D721Med (cell line): ENCODE results near the gene LRRC40.

ENCODE experiments used
- DNase-seq: peaks from one replicate; pipeline ENCODE4 v3.0.0; 2011; ENCODE audit warnings: low spot score; ENCODE audit not compliant: insufficient read length
- FAIRE-seq: peaks from 2 replicates; lab custom pipeline; 2011; peaks lifted over from hg19 to GRCh38; lab: Jason Lieb, UNC
- CTCF ChIP-seq: IDR thresholded peaks from 2 replicates; pipeline ENCODE4 v1.5.1; 2012; ENCODE audit warnings: mild to moderate bottlenecking, control low read depth; ENCODE audit not compliant: insufficient read depth; ENCODE audit errors: missing control alignments

The LRRC40 gene

GRCh38 chr1:70140343-70140742 lies 65.0 kb downstream of the LRRC40 start:
- no peak for FAIRE-seq
- no peak for DNase-seq
- no peak for TF ChIP-seq CTCF

- TF ChIP-seq CTCF: no peak
- DNase-seq: no peak
- FAIRE-seq: peak; percentile 80
Observed at GRCh38 chr1:70134148-70134547, 71.2 kb downstream of the LRRC40 start.

GRCh38 chr1:70117046-70117445 lies 88.3 kb downstream of the LRRC40 start:
- FAIRE-seq: no peak
- no peak for TF ChIP-seq CTCF

GRCh38 chr1:70115315-70115714 lies 90.1 kb downstream of the LRRC40 start:
- FAIRE-seq: no peak
- no peak for TF ChIP-seq CTCF

More at GRCh38 chr1:70117046-70117445, 88.3 kb downstream of the LRRC40 start:
- DNase-seq: no peak

GRCh38 chr1:70112838-70113237 lies 92.5 kb downstream of the LRRC40 start:
- FAIRE-seq (no peak), DNase-seq (no peak)
- no peak for TF ChIP-seq CTCF

More at GRCh38 chr1:70115315-70115714, 90.1 kb downstream of the LRRC40 start:
- no peak for DNase-seq

- TF ChIP-seq CTCF: no peak
- no peak for FAIRE-seq
Observed at GRCh38 chr1:70109241-70109640, 96.1 kb downstream of the LRRC40 start.

GRCh38 chr1:70103770-70104169 lies 101.6 kb downstream of the LRRC40 start:
- FAIRE-seq: no peak
- no peak for TF ChIP-seq CTCF
- DNase-seq: no peak

More at GRCh38 chr1:70109241-70109640, 96.1 kb downstream of the LRRC40 start:
- DNase-seq: no peak
